Measurements from ENCODE around the gene CYP19A1.

The CYP19A1 gene

DNA sequence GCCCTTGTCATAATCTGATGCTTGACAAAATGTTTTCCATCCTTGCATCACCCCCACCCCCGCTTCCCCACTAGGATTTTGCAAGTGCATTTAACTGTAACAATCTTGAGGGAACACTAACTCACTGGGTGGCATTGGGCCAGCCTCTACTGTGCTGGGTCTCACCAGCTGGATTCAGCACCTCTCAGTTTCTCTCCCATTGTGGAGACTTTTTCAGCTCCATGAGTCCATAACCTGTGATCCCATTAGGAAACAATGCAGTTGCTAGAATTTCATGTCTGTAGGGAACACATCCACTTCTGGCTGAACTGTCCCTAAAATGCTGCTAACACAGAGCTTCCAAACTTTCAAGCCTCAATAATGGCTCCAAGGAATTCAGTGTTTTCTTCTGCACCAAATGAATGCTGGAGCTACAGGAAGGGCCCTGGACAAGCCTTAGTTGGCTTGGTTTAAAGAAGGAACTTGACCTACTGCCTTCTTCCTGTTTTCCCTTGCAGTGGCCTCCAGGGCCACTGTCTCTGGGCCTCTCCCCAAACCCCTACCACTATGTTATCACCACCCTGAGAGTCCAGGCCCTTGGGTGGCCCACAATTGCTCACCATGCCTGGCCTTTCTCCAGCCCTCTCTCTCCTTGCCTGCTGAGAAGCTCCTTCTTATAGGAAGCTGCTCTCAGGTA lies 15.6 kb downstream of the CYP19A1 start:
- no peak for DNase-seq

GRCh38 chr15:51321316-51321715 lies 17.1 kb downstream of the CYP19A1 start:
- DNase-seq: no peak

DNA sequence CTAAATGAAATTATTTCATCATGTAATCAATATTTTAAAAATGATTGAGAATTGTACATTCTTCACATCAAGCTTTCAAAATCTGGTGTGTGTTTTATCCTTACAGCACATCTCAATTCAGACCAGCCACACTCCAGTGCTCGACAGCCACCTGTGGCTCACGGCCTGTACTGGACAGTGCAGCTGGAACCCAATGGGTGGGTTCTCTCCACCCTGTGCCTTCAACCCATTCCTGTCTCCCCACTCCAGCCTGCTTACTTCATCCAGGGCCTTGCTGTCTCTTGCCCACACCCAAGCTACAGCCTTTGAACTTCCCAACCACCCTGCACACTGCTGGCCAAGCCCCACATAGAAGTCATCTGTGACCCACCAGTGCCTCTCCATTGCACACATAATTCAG lies 17.6 kb downstream of the CYP19A1 start:
- DNase-seq: no peak

- DNase-seq: no peak
These were observed 18.9 kb downstream of the CYP19A1 start for GRCh38 chr15:51319539-51319938.

GRCh38 chr15:51318382-51319150 lies 19.8 kb downstream of the CYP19A1 start:
- DNase-seq: no peak

DNA sequence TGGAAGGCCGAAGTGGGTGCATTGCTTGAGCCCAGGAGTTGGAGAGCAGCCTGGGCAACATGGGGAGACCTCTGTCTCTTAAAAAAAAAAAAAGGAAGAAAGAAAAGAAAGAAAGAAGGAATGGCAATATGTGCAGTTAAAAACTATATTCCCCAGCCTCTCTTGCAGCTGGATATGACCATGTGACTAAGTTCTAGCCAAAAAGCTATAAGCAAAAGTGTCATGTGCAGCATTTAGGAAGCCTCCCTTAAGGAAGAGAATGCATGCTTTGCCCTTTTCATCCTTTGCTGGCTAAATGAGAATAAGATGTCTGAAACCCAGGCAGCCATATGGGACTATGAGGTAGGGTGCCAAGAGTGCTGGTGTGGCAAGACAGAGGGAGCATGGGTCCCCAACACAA lies 21.8 kb downstream of the CYP19A1 start:
- no peak for DNase-seq

DNA sequence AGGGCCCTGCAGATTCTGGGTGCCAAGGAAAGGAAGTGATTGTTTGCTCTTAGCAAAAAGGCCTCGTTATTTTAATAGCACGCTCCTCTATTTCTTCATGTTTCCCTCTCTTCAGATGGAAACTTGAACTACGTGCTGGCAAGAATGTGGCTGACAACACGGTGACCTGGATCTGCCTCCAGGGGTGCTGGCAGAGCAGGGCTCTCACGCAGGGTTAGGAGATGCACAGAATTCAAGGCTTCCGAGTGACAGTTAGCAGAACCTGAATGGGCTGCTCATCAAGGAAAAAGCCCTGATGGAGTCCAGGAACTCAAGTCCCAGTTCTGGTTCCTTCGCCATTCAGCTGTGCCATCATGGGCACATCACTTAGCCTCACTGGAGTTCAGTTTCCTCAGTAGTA lies 22.7 kb downstream of the CYP19A1 start:
- DNase-seq: no peak

DNA sequence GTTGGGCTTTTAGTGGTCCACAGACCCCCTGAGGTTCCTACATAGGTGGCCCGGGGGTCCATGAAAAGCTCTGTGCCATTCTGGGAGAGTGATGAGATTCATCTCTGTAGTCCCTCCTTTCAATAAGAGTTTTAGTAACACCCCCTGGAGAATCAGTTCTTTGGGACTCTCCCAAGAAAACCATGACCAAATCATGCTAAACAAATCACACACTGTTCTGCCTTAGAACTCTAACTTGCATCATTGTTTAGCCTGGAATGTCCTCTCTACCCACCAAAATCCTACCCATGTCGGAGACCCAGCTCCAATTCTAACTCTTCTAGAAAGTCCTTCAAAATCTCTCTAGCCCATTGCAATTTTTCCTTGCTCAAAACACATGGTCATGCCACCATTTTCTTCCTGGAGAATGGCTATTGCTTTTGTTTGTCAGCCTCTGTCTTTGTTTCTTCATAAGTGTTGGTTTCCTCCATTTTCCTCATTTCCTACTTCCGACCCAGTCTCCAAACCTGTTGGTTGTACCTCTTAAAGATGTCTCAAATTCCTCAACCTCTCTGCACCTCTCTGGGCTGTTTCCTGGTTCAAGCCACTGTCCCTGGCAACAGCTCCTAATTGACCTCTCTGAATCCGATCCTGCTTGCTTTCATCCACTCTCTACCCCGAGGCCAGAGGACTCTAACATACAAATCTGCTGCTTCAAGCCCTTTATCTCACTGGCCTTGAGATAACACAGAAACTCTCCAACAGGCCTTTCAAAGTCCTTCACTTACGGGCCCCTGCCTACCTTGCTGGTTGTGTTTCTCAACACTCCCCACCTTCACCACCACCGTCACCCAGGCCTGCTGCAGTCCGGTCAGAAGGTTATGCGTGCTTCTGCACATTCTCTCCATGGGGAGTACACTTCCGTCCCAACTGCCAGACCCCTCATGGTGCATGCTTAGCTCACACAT lies 23.7 kb downstream of the CYP19A1 start:
- no peak for DNase-seq

- DNase-seq: no peak
These were observed 24.6 kb downstream of the CYP19A1 start for GRCh38 chr15:51313644-51314280.

GRCh38 chr15:51313074-51313393 lies 25.4 kb downstream of the CYP19A1 start:
- DNase-seq: no peak

DNA sequence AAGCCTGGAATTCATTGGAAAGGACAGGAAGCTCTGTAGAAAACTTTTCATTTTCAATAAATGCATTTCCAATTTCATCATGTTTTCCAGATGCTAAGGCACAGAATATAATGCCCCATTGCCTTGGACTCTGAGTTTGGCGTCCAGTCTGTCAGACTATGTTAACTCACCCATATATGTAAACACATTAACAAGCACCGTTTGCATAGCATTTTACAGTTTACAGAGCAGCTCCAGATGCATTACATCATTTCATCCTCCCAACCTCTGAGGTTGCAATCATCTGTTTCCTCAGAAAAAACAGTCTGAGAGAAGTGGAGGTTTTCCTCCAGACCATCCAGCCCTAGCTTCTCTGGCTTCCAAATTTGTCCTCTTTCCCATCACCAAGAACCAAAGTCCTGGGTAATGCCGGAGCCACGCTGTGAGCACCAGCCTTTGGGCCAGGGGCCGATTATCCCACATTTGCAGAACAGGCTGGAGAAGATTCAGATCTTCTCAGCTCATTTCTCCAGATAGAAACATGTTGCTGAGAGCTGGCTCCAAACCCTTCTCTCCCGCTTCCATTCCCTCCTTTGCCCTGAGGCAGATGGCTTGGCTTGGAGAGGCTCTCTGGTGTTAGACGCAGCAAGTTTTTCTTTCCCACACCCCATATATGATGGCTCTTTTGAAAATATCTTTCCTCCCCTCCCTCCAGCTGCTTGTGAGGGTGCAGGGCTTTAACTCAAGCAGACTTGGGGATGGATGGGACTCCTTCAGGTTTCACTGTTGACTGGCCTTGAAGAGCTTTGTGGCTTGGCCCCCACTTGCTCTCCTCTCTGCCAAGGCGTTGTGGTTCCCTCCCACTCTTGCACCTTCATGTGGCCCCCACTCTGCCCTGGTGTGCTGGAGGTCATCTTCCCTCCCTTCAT lies 26.0 kb downstream of the CYP19A1 start:
- DNase-seq: no peak

GRCh38 chr15:51311510-51311909 lies 26.9 kb downstream of the CYP19A1 start:
- no peak for DNase-seq

GRCh38 chr15:51310064-51310463 lies 28.3 kb downstream of the CYP19A1 start:
- no peak for DNase-seq

DNA sequence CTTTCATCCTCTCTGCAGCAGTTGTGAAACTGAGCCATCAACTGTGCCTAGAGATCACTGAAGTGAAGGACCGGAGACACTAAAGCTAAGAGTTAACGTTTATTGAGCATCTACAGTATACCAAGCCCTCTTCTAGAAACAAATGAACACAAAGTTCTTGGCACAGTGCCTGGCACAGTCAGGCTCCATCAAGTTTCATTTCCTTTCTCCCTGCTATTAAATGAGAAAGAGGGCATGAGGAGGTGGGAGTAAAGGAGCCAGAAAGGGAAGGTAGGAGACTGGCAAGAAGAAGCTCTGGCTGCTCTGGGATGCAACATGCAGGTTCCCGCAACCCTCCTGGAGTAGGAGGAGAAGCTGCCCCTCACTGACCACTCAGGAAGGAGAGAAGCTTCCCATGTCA lies 30.6 kb downstream of the CYP19A1 start:
- DNase-seq: no peak

DNA sequence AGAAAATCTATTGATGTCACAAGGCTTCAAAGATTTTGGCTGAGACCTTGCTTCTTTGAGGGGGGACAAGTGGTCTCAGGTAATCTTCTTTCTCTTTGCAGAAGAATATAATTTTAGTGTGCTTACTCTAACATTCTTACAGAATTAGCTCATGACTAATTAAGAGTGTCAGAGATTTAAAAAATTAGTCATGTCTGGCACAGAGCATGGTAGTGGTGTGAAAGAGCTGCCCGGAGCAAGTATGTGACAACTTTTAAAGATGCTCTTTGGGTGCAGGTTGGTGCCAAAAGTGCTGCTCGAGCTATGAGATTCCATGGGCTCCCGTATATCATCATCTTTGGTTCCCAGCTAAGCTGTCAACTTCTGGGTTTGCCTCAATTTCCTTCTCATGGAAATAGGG lies 31.1 kb downstream of the CYP19A1 start:
- no peak for DNase-seq

GRCh38 chr15:51303462-51303980 lies 34.9 kb downstream of the CYP19A1 start:
- DNase-seq: no peak

- no peak for DNase-seq
These were observed 35.9 kb downstream of the CYP19A1 start for GRCh38 chr15:51302480-51302879.

GRCh38 chr15:51299187-51300015 lies 39.0 kb downstream of the CYP19A1 start:
- no peak for DNase-seq

DNA sequence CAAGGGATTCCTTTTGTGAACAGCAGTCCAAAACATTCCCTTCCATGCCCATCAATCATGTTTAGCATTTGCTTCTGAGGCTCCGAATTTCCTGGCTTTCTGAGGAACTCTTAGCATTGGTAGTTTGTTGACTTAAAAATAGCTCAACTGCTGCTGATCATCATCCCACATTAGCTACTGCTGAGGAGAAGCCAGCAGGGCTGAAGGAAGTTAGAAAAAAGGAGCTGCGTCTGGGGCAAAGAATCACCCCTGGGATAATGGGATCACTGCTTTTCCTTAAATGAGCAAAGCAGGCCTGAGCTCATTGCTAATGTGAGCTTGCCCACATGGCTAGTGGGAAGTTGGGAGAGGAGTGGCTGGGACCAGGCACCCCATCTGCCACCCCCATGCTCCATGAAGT lies 39.8 kb downstream of the CYP19A1 start:
- DNase-seq: no peak

DNA sequence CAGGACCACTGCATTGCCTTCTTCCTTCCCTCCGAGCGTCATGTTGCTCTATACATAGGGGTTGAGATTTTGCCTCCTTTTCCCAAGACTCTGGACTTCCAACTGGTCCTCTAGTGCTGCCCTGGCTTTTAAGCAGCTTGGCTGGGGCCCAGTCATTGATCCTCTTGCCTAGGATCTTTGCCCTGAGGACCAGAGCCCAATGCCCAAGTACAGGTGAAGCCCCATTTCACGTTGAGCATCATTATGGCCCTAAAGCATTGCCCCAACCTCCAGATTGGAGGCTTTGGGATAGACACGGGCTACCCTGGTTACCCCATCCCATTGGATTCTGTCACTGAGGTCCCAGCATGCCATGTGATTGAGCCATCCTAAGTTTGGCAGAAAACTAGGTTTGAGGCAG lies 47.7 kb downstream of the CYP19A1 start:
- no peak for DNase-seq

- no peak for DNase-seq
These were observed 49.1 kb downstream of the CYP19A1 start for GRCh38 chr15:51289290-51289689.
